WTC11 (cell line): ENCODE measurements around the gene SSRP1. TPM values are rescaled to one million over a fixed set of nuclear protein-coding genes. Genes with fewer than 3 reads are reported as not detected.
A peak's percentile ranks its signal among the peaks of the same experiment; 100 is the strongest.

ENCODE experiments used
- ATAC-seq: fragments of 200-7000 bp; cut with Tn5 transposase; 2 replicates; pipeline ENCODE4 v1.10.0; 2021; ENCODE audit warnings: mild to moderate bottlenecking, moderate library complexity
- CTCF ChIA-PET: fragments of 300-600 bp; sonication (Branson Sonifier 250); formaldehyde crosslinking; loops from one replicate; lab custom pipeline; 2021; ENCODE audit warnings: antibody characterized with exemption; lab: Charles Lee
- POLR2A ChIA-PET: fragments of 350-600 bp; sonication (Branson Sonifier 250); formaldehyde crosslinking; loops from one replicate; lab custom pipeline; 2021; ENCODE audit warnings: antibody characterized with exemption; lab: Charles Lee
- DNase-seq: peaks from one replicate; pipeline ENCODE4 v3.0.0; 2021; ENCODE audit warnings: low spot score
- H3K27ac Mint-ChIP-seq: 2 replicates; pipeline ENCODE4 v1.8.0; 2021; ENCODE audit warnings: mixed read lengths
- H3K27me3 Mint-ChIP-seq: 2 replicates; pipeline ENCODE4 v1.8.0; 2021; ENCODE audit warnings: low read depth, mild to moderate bottlenecking, moderate library complexity, mixed read lengths
- H3K36me3 Mint-ChIP-seq: 2 replicates; pipeline ENCODE4 v1.8.0; 2021; ENCODE audit warnings: mixed read lengths
- H3K4me1 Mint-ChIP-seq: 2 replicates; pipeline ENCODE4 v1.8.0; 2022; ENCODE audit warnings: mixed read lengths
- H3K4me3 Mint-ChIP-seq: 2 replicates; pipeline ENCODE4 v1.8.0; 2021; ENCODE audit warnings: mild to moderate bottlenecking, moderate library complexity, mixed read lengths
- H3K9me3 Mint-ChIP-seq: 2 replicates; pipeline ENCODE4 v1.8.0; 2021; ENCODE audit warnings: mixed read lengths
- AR ChIP-seq: fragments of 250-450 bp; sonication (Bioruptor Pico); IDR thresholded peaks from 2 replicates; pipeline ENCODE4 v1.9.0; 2021; ENCODE audit warnings: mild to moderate bottlenecking
- ATF6 ChIP-seq: sonication (generic); formaldehyde crosslinking; IDR thresholded peaks from 2 replicates; pipeline ENCODE4 v1.8.1; 2023; ENCODE audit warnings: mild to moderate bottlenecking, missing genetic modification reagents
- CTCF ChIP-seq: fragments of 200-600 bp; IDR thresholded peaks from 2 replicates; pipeline ENCODE4 v1.8.0; 2022; ENCODE audit warnings: antibody characterized with exemption
- E2F4 ChIP-seq: sonication (generic); formaldehyde crosslinking; IDR thresholded peaks from 2 replicates; pipeline ENCODE4 v1.8.1; 2022; ENCODE audit warnings: low read depth, mild to moderate bottlenecking, moderate library complexity, missing genetic modification reagents, borderline replicate concordance
- E2F5 ChIP-seq: sonication (generic); formaldehyde crosslinking; IDR thresholded peaks from 2 replicates; pipeline ENCODE4 v1.8.1; 2022; ENCODE audit warnings: mild to moderate bottlenecking, moderate library complexity, missing genetic modification reagents
- IRF1 ChIP-seq: sonication (generic); formaldehyde crosslinking; IDR thresholded peaks from 2 replicates; pipeline ENCODE4 v1.8.0; 2023; ENCODE audit warnings: missing genetic modification reagents
- MAX ChIP-seq: sonication (generic); formaldehyde crosslinking; IDR thresholded peaks from 2 replicates; pipeline ENCODE4 v1.8.0; 2022; ENCODE audit warnings: mild to moderate bottlenecking, missing genetic modification reagents
- MLX ChIP-seq: sonication (generic); formaldehyde crosslinking; IDR thresholded peaks from 2 replicates; pipeline ENCODE4 v1.8.1; 2023; ENCODE audit warnings: mild to moderate bottlenecking, missing genetic modification reagents, moderate library complexity
- NFYB ChIP-seq: sonication (generic); formaldehyde crosslinking; conservative IDR thresholded peaks from 2 replicates; pipeline ENCODE4 v1.8.0; 2022; ENCODE audit warnings: low read depth, missing genetic modification reagents
- NR1H2 ChIP-seq: sonication (generic); formaldehyde crosslinking; IDR thresholded peaks from 2 replicates; pipeline ENCODE4 v1.9.0; 2021; ENCODE audit warnings: mild to moderate bottlenecking, moderate library complexity, missing genetic modification reagents
- PRRX2 ChIP-seq: fragments of 250-450 bp; sonication (Bioruptor Pico); IDR thresholded peaks from 2 replicates; pipeline ENCODE4 v1.8.0; 2021; ENCODE audit warnings: mild to moderate bottlenecking
- SP1 ChIP-seq: sonication (generic); formaldehyde crosslinking; conservative IDR thresholded peaks from 2 replicates; pipeline ENCODE4 v1.8.1; 2022; ENCODE audit warnings: missing genetic modification reagents
- TEAD4 ChIP-seq: sonication (generic); formaldehyde crosslinking; IDR thresholded peaks from 2 replicates; pipeline ENCODE4 v1.8.0; 2022; ENCODE audit warnings: mild to moderate bottlenecking, missing genetic modification reagents
- ZNF138 ChIP-seq: sonication (generic); formaldehyde crosslinking; conservative IDR thresholded peaks from 2 replicates; pipeline ENCODE4 v1.8.1; 2022; ENCODE audit warnings: mild to moderate bottlenecking, moderate library complexity, missing genetic modification reagents
- ZNF423 ChIP-seq: fragments of 250-450 bp; sonication (Bioruptor Pico); IDR thresholded peaks from 2 replicates; pipeline ENCODE4 v2.1.2; 2022; ENCODE audit warnings: mild to moderate bottlenecking, moderate library complexity
- ZNF512 ChIP-seq: sonication (generic); formaldehyde crosslinking; IDR thresholded peaks from 2 replicates; pipeline ENCODE4 v1.8.1; 2022; ENCODE audit warnings: missing genetic modification reagents, borderline replicate concordance
- ZSCAN18 ChIP-seq: fragments of 250-450 bp; sonication (Bioruptor Pico); IDR thresholded peaks from 2 replicates; pipeline ENCODE4 v2.1.2; 2022; ENCODE audit warnings: mild to moderate bottlenecking, moderate library complexity
- total RNA-seq: library from RNA; stranded (reverse); gene quantifications from 3 replicates; pipeline ENCODE4 v1.2.3, GENCODE V29; 2021

The SSRP1 gene
- total RNA-seq, 1 experiment from 2014 or later, result 228 TPM

- TF ChIP-seq AR (CRISPR knock-in tag) (no peak), E2F5 (CRISPR knock-in tag) (0 out of 2 replicates have a peak, but pooled peaks have one; percentile 21), MLX (CRISPR knock-in tag) (no peak), NFYB (no peak), SP1 (CRISPR knock-in tag) (no peak), CTCF (peak; percentile 98)
Observed at GRCh38 chr11:57349491-57350274, 14.0 kb upstream of the SSRP1 start (continued).

GRCh38 chr11:57348636-57349313 is 13.1 kb upstream of the SSRP1 start:
- ATAC-seq (no peak), DNase-seq (no peak)
- peaks cover 6% of the 10 kb centered on the region; the same call in 1 of the 2 replicates for H3K9me3 Mint-ChIP-seq
- peaks cover 11% of the 10 kb centered on the region; the same call in 1 of the 2 replicates for H3K27me3 Mint-ChIP-seq
- no peak overlapping the region for H3K4me3 Mint-ChIP-seq
- H3K36me3 Mint-ChIP-seq, result no peaks in the 10 kb centered on the region
- ChIA-PET CTCF (interaction anchor here (0.8 to 2.9 kb wide), 9 partner anchors 9 to 179 kb away, joined by 3 to 13 read pairs (median 5); partner anchors contain the start of gene P2RX3), POLR2A (no interaction called here)
- H3K27ac Mint-ChIP-seq, result no peak overlapping the region
- H3K4me1 Mint-ChIP-seq, result peaks cover 26% of the 10 kb centered on the region
- TF ChIP-seq PRRX2 (CRISPR knock-in tag), result no peak
- no peak for TF ChIP-seq IRF1 (CRISPR knock-in tag)
- no peak for TF ChIP-seq MAX (CRISPR knock-in tag)
- TF ChIP-seq ZNF423, result no peak
- no peak for TF ChIP-seq ZNF138 (CRISPR knock-in tag)
- TF ChIP-seq TEAD4 (CRISPR knock-in tag), result no peak
- no peak for TF ChIP-seq E2F5 (CRISPR knock-in tag)
- no peak for TF ChIP-seq ZNF512 (CRISPR knock-in tag)
- TF ChIP-seq ZSCAN18, result no peak
- TF ChIP-seq E2F4 (CRISPR knock-in tag), result no peak
- TF ChIP-seq NR1H2, result no peak
- no peak for TF ChIP-seq ATF6 (CRISPR knock-in tag)
